K562 (cell line): ENCODE results near the gene SCAPER. TPM values are rescaled to one million over a fixed set of nuclear protein-coding genes. Genes with fewer than 3 reads are reported as not detected.

ENCODE experiments used
- ATAC-seq: fragments of 200-7000 bp; cut with Tn5 transposase; 3 replicates; pipeline ENCODE4 v1.9.1; 2020; ENCODE audit warnings: moderate library complexity
- BruUV-seq: library from RNA; stranded (reverse); fragments of 400-500 nt; replicated peaks from 2 replicates; lab custom pipeline; 2021; lab: Mats Ljungman, UMichigan
- CTCF ChIA-PET: fragments of 300-600 bp; formaldehyde crosslinking; extraction: SDS; loops from one replicate; lab custom pipeline; 2021; ENCODE audit warnings: low intra/inter-chr PET ratio; lab: Yijun Ruan, JAX
- POLR2A ChIA-PET: fragments of 300-600, 350-650 bp; sonication (Branson Sonifier 250); formaldehyde crosslinking; extraction: SDS; loops from one replicate; lab custom pipeline; 2021; ENCODE audit warnings: antibody characterized with exemption, inconsistent platforms; lab: Yijun Ruan, JAX
- DNase-seq, 4 experiments: peaks; one replicate each; pipeline versions ENCODE4 v3.0.0 to v3.0.0-alpha.2; 2011 to 2018; ENCODE audit warnings: low spot score in 3 of 4, mixed read lengths in 3 of 4; ENCODE audit errors: extremely low read depth in 1 of 4
- FAIRE-seq: peaks from 2 replicates; lab custom pipeline; 2011; peaks lifted over from hg19 to GRCh38; lab: Jason Lieb, UNC
- H2AFZ ChIP-seq: 2 replicates; pipeline ENCODE4 v1.6.0; 2011; ENCODE audit warnings: low read depth, low read length, control low read depth, inconsistent platforms
- H3K27ac ChIP-seq: fragments of 200-600 bp; 3 replicates; pipeline ENCODE4 v1.8.0; 2011; ENCODE audit warnings: low read depth, mild to moderate bottlenecking, control low read depth, inconsistent platforms, low read length, moderate library complexity, mixed read lengths; ENCODE audit errors: extremely low read depth
- H3K27me3 ChIP-seq, 2 experiments: fragments of 300-600 bp in 1 of 2; 2 replicates in 1 of 2; 3 replicates in 1 of 2; pipeline versions ENCODE4 v1.6.0 to v1.8.0; 2011; ENCODE audit warnings: inconsistent platforms in 2 of 2, low read length in 2 of 2, mild to moderate bottlenecking in 1 of 2, mixed read lengths in 1 of 2, moderate library complexity in 1 of 2; ENCODE audit not compliant: control insufficient read depth in 2 of 2, insufficient read depth in 2 of 2
- H3K36me3 ChIP-seq: fragments of 300-600 bp; 3 replicates; pipeline ENCODE4 v1.8.0; 2011; ENCODE audit warnings: mild to moderate bottlenecking, low read length, inconsistent platforms; ENCODE audit not compliant: control insufficient read depth, insufficient read depth
- H3K4me1 ChIP-seq, 2 experiments: fragments of 200-600 bp in 1 of 2; replicated peaks in 1 of 2; 2 replicates in 1 of 2; 3 replicates in 1 of 2; pipeline versions ENCODE4 v1.5.1 to v1.8.0; 2011; ENCODE audit warnings: inconsistent platforms in 2 of 2, low read length in 2 of 2, mild to moderate bottlenecking in 1 of 2, mixed read lengths in 1 of 2, moderate library complexity in 1 of 2; ENCODE audit not compliant: control insufficient read depth in 2 of 2, insufficient read depth in 2 of 2
- H3K4me2 ChIP-seq: 2 replicates; pipeline ENCODE4 v1.6.1; 2011; ENCODE audit warnings: low read length, control low read depth, inconsistent platforms, mixed read lengths; ENCODE audit not compliant: insufficient read depth
- H3K4me3 ChIP-seq: fragments of 200-600 bp; sonication (generic), shearing (Covaris generic); 2 replicates; pipeline ENCODE4 v1.5.1; 2016; ENCODE audit warnings: control low read depth, inconsistent platforms
- H3K79me2 ChIP-seq: fragments of 200-600 bp; 3 replicates; pipeline ENCODE4 v1.8.0; 2011; ENCODE audit warnings: low read length, inconsistent platforms; ENCODE audit not compliant: control insufficient read depth, insufficient read depth
- H3K9ac ChIP-seq, 2 experiments: 2 replicates each; pipeline versions ENCODE4 v1.6.0 to v1.6.1; 2011; ENCODE audit warnings: low read depth in 2 of 2, low read length in 2 of 2, control low read depth in 1 of 2, inconsistent platforms in 1 of 2, mild to moderate bottlenecking in 1 of 2, mixed read lengths in 1 of 2; ENCODE audit not compliant: insufficient read depth in 1 of 2
- H3K9me1 ChIP-seq: one replicate; pipeline ENCODE4 v1.6.0; 2011; ENCODE audit warnings: inconsistent platforms, mild to moderate bottlenecking, low read length, moderate library complexity; ENCODE audit not compliant: control insufficient read depth, insufficient read depth
- H3K9me3 ChIP-seq: replicated peaks from 2 replicates; pipeline ENCODE4 v1.5.1; 2011; ENCODE audit warnings: low read depth, low read length, inconsistent platforms; ENCODE audit not compliant: control insufficient read depth, insufficient read depth
- H4K20me1 ChIP-seq: replicated peaks from 2 replicates; pipeline ENCODE4 v1.6.1; 2011; ENCODE audit warnings: low read length, inconsistent platforms, mixed read lengths; ENCODE audit not compliant: control insufficient read depth, insufficient read depth
- FOXK1 ChIP-seq: sonication (generic); formaldehyde crosslinking; IDR thresholded peaks from 2 replicates; pipeline ENCODE4 v1.8.0; 2022; ENCODE audit warnings: missing genetic modification reagents, mild to moderate bottlenecking, borderline replicate concordance
- GATA2 ChIP-seq: sonication (generic); formaldehyde crosslinking; IDR thresholded peaks from 2 replicates; pipeline ENCODE4 v1.4.0; 2020; ENCODE audit warnings: mild to moderate bottlenecking, missing genetic modification reagents
- MTF1 ChIP-seq: fragments of 250-450 bp; sonication (Bioruptor Pico); IDR thresholded peaks from 2 replicates; pipeline ENCODE4 v1.9.0; 2021; ENCODE audit warnings: moderate library complexity, mild to moderate bottlenecking, inconsistent platforms, borderline replicate concordance
- RB1 ChIP-seq: fragments of 450-650 bp; IDR thresholded peaks from 2 replicates; pipeline ENCODE4 v1.6.1; 2017; ENCODE audit warnings: low read depth, mild to moderate bottlenecking
- TEAD2 ChIP-seq: fragments of 450-650 bp; IDR thresholded peaks from 2 replicates; pipeline ENCODE4 v1.6.1; 2016; ENCODE audit warnings: missing genetic modification characterization, control low read depth, missing compliant biosample characterization
- ZBTB26 ChIP-seq: fragments of 450-650 bp; formaldehyde crosslinking; IDR thresholded peaks from 2 replicates; pipeline ENCODE4 v1.4.0; 2022; ENCODE audit warnings: missing genetic modification characterization
- WGBS: fragments of 100-300 bp; shearing (Covaris generic); methylation state at CpG from one replicate; pipeline ENCODE4 v1.1.6; 2016; ENCODE audit warnings: low coverage, mixed read lengths; ENCODE audit not compliant: insufficient coverage; ENCODE audit errors: missing lambda C conversion rate; 5-methylcytosine and 5-hydroxymethylcytosine counted together
- in situ Hi-C: fragments of 300-500 bp; cut with MboI; formaldehyde crosslinking; loops from 4 replicates; pipeline ENCODE4 v1.15.0; 2018; ENCODE audit warnings: inconsistent platforms, mixed read lengths
- intact Hi-C: fragments of 100-400 bp; cut with micrococcal nuclease; formaldehyde crosslinking; loops from 2 replicates; pipeline ENCODE4 v1.14.2; 2022
- polyA plus RNA-seq, 8 experiments: library from polyadenylated mRNA; depleted of rRNA in 4 of 8; stranded (reverse) in 5 of 8; unstranded in 3 of 8; fragments of >200 nt; fragmentation: Nextera tagmentation in 2 of 8; fragmentation: Illumina TruSeq in 1 of 8; extraction: Ambion mirVana in 2 of 8; extraction: Trizol in 1 of 8; gene quantifications; 2 replicates each; pipeline versions ENCODE4 v1.2.1 to v1.2.3, GENCODE V29; 2011 to 2014; ENCODE audit warnings: inconsistent platforms in 1 of 8, missing spikeins in 1 of 8
- total RNA-seq, 7 experiments: library from RNA; depleted of rRNA in 6 of 7; stranded (reverse); fragments of >200 nt in 6 of 7; fragmentation: Illumina TruSeq in 2 of 7; extraction: Trizol in 2 of 7; gene quantifications; 2 replicates each; pipeline versions ENCODE4 v1.2.1 to v1.2.3, GENCODE V29; 2011 to 2021; ENCODE audit warnings: low replicate concordance in 1 of 7

SCAPER gene
- total and polyA plus RNA-seq, 9 of the 15 experiments (the other 6 are each of a cell fraction or from before 2014, with no cell fraction given) = 1.3 to 5.7 (median 3.2) TPM

DNA sequence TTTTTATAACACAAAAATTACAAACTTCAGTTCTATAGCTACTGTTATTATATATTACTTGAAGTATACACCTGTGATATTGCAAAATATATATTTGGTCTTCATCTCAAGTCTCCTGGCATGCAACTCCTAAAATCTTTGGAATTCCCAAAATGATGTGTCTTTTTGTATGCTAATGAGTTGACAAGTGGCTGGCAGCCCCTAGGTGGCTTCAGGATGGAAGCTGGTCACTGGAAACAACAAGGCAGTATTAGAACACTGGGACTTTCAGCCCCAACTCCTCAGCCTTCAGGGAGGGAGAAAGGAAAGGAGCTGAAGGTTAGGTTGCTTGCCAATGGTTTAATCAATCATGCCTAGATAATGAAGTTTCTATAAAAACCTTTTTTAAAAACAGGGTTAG lies 112.0 kb downstream of the SCAPER start (continued):
- TF ChIP-seq ZBTB26 (CRISPR knock-in tag) (no peak), FOXK1 (no peak), TEAD2 (tag) (no peak), RB1 (no peak), GATA2 (CRISPR knock-in tag) (no peak)

DNA sequence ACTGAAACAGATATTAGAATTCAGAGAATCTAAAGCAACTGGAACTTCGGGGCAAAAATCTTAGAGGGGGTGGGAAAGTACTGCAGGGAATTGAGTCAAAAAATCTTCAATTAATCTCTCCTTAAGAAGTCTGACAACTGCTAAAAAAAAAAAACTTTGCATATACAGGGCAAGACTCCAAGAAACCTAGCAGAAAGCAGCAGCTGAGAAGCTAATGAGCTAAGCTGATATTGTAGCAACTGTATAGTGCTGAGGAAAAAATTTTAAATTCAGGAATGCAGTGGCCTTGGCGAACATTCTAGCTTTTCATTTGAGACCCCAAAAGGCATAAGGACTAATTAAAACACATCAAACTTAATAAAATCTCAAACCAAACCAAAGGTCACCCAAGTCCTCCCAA lies 113.6 kb downstream of the SCAPER start:
- Histone ChIP-seq H2AFZ (no peak overlapping the region), H3K79me2 (no peaks in the 10 kb centered on the region), H3K9ac (no peak overlapping the region), H3K4me3 (no peak overlapping the region), H3K9me1 (no peaks in the 10 kb centered on the region), H3K27me3 (no peaks in the 10 kb centered on the region), H3K4me1 (no peaks in the 10 kb centered on the region), H3K27ac (no peak overlapping the region), H4K20me1 (no peaks in the 10 kb centered on the region), H3K4me2 (no peak overlapping the region), H3K36me3 (no peaks in the 10 kb centered on the region)
- FAIRE-seq (no peak), DNase-seq (no peak), ATAC-seq (no peak)
- BruUV-seq = no TSS peak
- CTCF ChIA-PET = no interaction called here
- WGBS = 23% methylated on average over 2 of the region's 2 CpGs
- TF ChIP-seq MTF1 (CRISPR knock-in tag) = no peak
- TF ChIP-seq, all 486 proteins: peak for 0
- H3K9me3 ChIP-seq = no peaks in the 10 kb centered on the region
- intact Hi-C loops = no loop called here
- in situ Hi-C loops = no loop called here
- POLR2A ChIA-PET = no interaction called here
